Liver (tissue), 9 donors: ENCODE measurements around the gene FRMD4A. TPM values are rescaled to one million over a fixed set of nuclear protein-coding genes. Genes with fewer than 3 reads are reported as not detected.

Source experiments
- DNase-seq: peaks from one replicate; pipeline ENCODE4 v3.0.0-alpha.2; 2017; ENCODE audit warnings: low spot score
- H3K27ac ChIP-seq, 2 donors: one replicate each; pipeline ENCODE4 v1.7.0; 2013; ENCODE audit warnings: inconsistent platforms in 2 of 2, low read length in 2 of 2, control low read depth in 1 of 2, low read depth in 1 of 2, mild to moderate bottlenecking in 1 of 2
- H3K27me3 ChIP-seq, 4 donors: one replicate each; pipeline versions ENCODE4 v1.6.1 to v1.7.0; 2013; ENCODE audit warnings: low read length in 3 of 4, inconsistent platforms in 1 of 4, mild to moderate bottlenecking in 1 of 4, moderate library complexity in 1 of 4; ENCODE audit not compliant: control insufficient read depth in 4 of 4, insufficient read depth in 4 of 4
- H3K36me3 ChIP-seq, 4 donors: one replicate each; pipeline versions ENCODE4 v1.6.1 to v1.7.0; 2013; ENCODE audit warnings: low read length in 3 of 4, mild to moderate bottlenecking in 3 of 4, low read depth in 1 of 4, moderate library complexity in 1 of 4; ENCODE audit not compliant: control insufficient read depth in 4 of 4, insufficient read depth in 3 of 4
- H3K4me1 ChIP-seq, 4 donors: one replicate each; pipeline versions ENCODE4 v1.6.1 to v1.7.0; 2013; ENCODE audit warnings: low read length in 3 of 4, mild to moderate bottlenecking in 3 of 4, moderate library complexity in 1 of 4; ENCODE audit not compliant: control insufficient read depth in 4 of 4, insufficient read depth in 4 of 4
- H3K4me3 ChIP-seq, 3 donors: one replicate each; pipeline versions ENCODE4 v1.6.1 to v1.7.0; 2013; ENCODE audit warnings: low read length in 3 of 3, control low read depth in 1 of 3, low read depth in 1 of 3, mild to moderate bottlenecking in 1 of 3
- H3K9ac ChIP-seq, 2 donors: one replicate each; pipeline ENCODE4 v1.7.0; 2013; ENCODE audit warnings: low read length in 2 of 2, mild to moderate bottlenecking in 2 of 2, moderate library complexity in 2 of 2, control low read depth in 1 of 2, low read depth in 1 of 2
- H3K9me3 ChIP-seq, 4 donors: one replicate each; pipeline versions ENCODE4 v1.6.1 to v1.7.0; 2013; ENCODE audit warnings: low read length in 3 of 4; ENCODE audit not compliant: control insufficient read depth in 4 of 4
- EGR1 ChIP-seq, 2 donors: IDR thresholded peaks; 2 replicates each; pipeline ENCODE4 v1.6.1; 2016 to 2018; ENCODE audit warnings: antibody characterized with exemption in 2 of 2, low read depth in 2 of 2
- FOXA1 ChIP-seq: IDR thresholded peaks from 2 replicates; pipeline ENCODE4 v1.6.1; 2016; ENCODE audit warnings: antibody characterized with exemption
- FOXA2 ChIP-seq: IDR thresholded peaks from 2 replicates; pipeline ENCODE4 v1.6.1; 2016; ENCODE audit warnings: antibody characterized with exemption
- GABPA ChIP-seq, 2 donors: IDR thresholded peaks in 1 of 2; conservative IDR thresholded peaks in 1 of 2; 2 replicates each; pipeline ENCODE4 v1.6.1; 2016; ENCODE audit warnings: antibody characterized with exemption in 2 of 2, mild to moderate bottlenecking in 1 of 2, moderate library complexity in 1 of 2
- HNF4G ChIP-seq: IDR thresholded peaks from 2 replicates; pipeline ENCODE4 v1.6.1; 2016; ENCODE audit warnings: antibody characterized with exemption
- NR2F2 ChIP-seq: IDR thresholded peaks from 2 replicates; pipeline ENCODE4 v1.6.1; 2016; ENCODE audit warnings: antibody characterized with exemption
- RAD21 ChIP-seq, 2 donors: IDR thresholded peaks; 2 replicates each; pipeline ENCODE4 v1.6.1; 2016; ENCODE audit warnings: antibody characterized with exemption in 2 of 2, mild to moderate bottlenecking in 2 of 2
- RXRA ChIP-seq, 2 donors: IDR thresholded peaks; 2 replicates each; pipeline ENCODE4 v1.6.1; 2017 to 2018; ENCODE audit warnings: antibody characterized with exemption in 2 of 2, mild to moderate bottlenecking in 1 of 2
- YY1 ChIP-seq: IDR thresholded peaks from 2 replicates; pipeline ENCODE4 v1.6.1; 2016; ENCODE audit warnings: antibody characterized with exemption, mild to moderate bottlenecking
- WGBS: extraction: QIAGEN DNeasy Blood & Tissue Kit; methylation state at CpG from one replicate; pipeline ENCODE4 v1.1.7; 2013; 5-methylcytosine and 5-hydroxymethylcytosine counted together
- polyA plus RNA-seq, 2 donors: library from polyadenylated mRNA; stranded (reverse) in 1 of 2; unstranded in 1 of 2; fragments of 200-250 nt in 1 of 2; fragments of >200 nt in 1 of 2; fragmentation: Nextera tagmentation in 1 of 2; extraction: Ambion mirVana in 1 of 2; gene quantifications; one replicate each; pipeline versions ENCODE4 v1.2.1 to v1.2.3, GENCODE V29; 2013 to 2015
- total RNA-seq, 2 donors: library from RNA; depleted of rRNA; stranded (reverse); fragments of >200 nt; gene quantifications; one replicate each; pipeline ENCODE4 v1.2.3, GENCODE V29; 2014
- TF ChIP-seq, protein P1 (sequence below): fragments of 150-350 bp; IDR thresholded peaks from 2 replicates; pipeline ENCODE4 v1.5.1; 2017; ENCODE audit warnings: improper control_type of control experiment, low read depth, low read length; ENCODE audit not compliant: missing input control
- TF ChIP-seq, protein P2 (sequence below): IDR thresholded peaks from 2 replicates; pipeline ENCODE4 v1.6.1; 2016; ENCODE audit warnings: antibody characterized with exemption
- TF ChIP-seq, protein P3 (sequence below): IDR thresholded peaks from 2 replicates; pipeline ENCODE4 v1.6.1; 2016; ENCODE audit warnings: antibody characterized with exemption
- TF ChIP-seq, protein P4 (sequence below): IDR thresholded peaks from 2 replicates; pipeline ENCODE4 v1.6.1; 2016; ENCODE audit warnings: antibody characterized with exemption, mild to moderate bottlenecking
- TF ChIP-seq, protein P5 (sequence below): IDR thresholded peaks from 2 replicates; pipeline ENCODE4 v1.6.1; 2016; ENCODE audit warnings: antibody characterized with exemption
- donor health status: healthy.
- donor health status: healthy.
- donor health status: healthy.
- donor health status: healthy.
- donor health status: healthy.

The FRMD4A gene
- total and polyA plus RNA-seq, 4 donors = 8.2 to 34.3 (median 13.1) TPM

DNA sequence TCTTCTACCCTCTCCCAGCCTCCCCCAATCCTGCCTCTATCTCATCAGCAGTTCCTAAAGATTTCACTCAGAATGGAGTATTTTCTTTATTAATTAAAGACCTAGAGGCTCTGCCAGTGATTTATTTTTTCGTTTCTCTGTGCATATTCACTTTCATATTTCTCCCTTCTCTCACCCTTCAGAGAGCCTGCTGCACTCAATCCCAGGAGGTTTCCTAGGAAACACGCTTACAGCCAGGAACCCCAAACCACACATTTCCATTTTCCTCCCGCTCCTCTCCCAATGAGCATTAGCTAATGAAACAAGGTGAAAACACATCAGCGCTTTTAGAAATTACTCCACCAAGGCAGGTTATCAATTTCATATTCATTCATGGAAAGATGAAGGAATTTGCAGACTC, 180.2 kb downstream of the FRMD4A start:
- TF ChIP-seq RAD21 (IDR thresholded peaks at IDR 0.05) (no peak), EGR1 (IDR thresholded peaks at IDR 0.05; ENCODE audit: low read depth in 2 of 2) (no peak), YY1 (no peak), GABPA (IDR thresholded peaks at IDR 0.05 in 1 of 2, conservative IDR thresholded peaks at IDR 0.05 in 1 of 2) (no peak), RXRA (IDR thresholded peaks at IDR 0.05) (no peak), HNF4G (no peak), FOXA2 (no peak), FOXA1 (no peak), NR2F2 (no peak)
- TF ChIP-seq, protein P1, sequence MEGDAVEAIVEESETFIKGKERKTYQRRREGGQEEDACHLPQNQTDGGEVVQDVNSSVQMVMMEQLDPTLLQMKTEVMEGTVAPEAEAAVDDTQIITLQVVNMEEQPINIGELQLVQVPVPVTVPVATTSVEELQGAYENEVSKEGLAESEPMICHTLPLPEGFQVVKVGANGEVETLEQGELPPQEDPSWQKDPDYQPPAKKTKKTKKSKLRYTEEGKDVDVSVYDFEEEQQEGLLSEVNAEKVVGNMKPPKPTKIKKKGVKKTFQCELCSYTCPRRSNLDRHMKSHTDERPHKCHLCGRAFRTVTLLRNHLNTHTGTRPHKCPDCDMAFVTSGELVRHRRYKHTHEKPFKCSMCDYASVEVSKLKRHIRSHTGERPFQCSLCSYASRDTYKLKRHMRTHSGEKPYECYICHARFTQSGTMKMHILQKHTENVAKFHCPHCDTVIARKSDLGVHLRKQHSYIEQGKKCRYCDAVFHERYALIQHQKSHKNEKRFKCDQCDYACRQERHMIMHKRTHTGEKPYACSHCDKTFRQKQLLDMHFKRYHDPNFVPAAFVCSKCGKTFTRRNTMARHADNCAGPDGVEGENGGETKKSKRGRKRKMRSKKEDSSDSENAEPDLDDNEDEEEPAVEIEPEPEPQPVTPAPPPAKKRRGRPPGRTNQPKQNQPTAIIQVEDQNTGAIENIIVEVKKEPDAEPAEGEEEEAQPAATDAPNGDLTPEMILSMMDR = no peak
- TF ChIP-seq, protein P2, sequence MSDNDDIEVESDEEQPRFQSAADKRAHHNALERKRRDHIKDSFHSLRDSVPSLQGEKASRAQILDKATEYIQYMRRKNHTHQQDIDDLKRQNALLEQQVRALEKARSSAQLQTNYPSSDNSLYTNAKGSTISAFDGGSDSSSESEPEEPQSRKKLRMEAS = no peak
- TF ChIP-seq, protein P3, sequence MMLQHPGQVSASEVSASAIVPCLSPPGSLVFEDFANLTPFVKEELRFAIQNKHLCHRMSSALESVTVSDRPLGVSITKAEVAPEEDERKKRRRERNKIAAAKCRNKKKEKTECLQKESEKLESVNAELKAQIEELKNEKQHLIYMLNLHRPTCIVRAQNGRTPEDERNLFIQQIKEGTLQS = no peak
- TF ChIP-seq, protein P4, sequence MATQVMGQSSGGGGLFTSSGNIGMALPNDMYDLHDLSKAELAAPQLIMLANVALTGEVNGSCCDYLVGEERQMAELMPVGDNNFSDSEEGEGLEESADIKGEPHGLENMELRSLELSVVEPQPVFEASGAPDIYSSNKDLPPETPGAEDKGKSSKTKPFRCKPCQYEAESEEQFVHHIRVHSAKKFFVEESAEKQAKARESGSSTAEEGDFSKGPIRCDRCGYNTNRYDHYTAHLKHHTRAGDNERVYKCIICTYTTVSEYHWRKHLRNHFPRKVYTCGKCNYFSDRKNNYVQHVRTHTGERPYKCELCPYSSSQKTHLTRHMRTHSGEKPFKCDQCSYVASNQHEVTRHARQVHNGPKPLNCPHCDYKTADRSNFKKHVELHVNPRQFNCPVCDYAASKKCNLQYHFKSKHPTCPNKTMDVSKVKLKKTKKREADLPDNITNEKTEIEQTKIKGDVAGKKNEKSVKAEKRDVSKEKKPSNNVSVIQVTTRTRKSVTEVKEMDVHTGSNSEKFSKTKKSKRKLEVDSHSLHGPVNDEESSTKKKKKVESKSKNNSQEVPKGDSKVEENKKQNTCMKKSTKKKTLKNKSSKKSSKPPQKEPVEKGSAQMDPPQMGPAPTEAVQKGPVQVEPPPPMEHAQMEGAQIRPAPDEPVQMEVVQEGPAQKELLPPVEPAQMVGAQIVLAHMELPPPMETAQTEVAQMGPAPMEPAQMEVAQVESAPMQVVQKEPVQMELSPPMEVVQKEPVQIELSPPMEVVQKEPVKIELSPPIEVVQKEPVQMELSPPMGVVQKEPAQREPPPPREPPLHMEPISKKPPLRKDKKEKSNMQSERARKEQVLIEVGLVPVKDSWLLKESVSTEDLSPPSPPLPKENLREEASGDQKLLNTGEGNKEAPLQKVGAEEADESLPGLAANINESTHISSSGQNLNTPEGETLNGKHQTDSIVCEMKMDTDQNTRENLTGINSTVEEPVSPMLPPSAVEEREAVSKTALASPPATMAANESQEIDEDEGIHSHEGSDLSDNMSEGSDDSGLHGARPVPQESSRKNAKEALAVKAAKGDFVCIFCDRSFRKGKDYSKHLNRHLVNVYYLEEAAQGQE = no peak
- TF ChIP-seq, protein P5, sequence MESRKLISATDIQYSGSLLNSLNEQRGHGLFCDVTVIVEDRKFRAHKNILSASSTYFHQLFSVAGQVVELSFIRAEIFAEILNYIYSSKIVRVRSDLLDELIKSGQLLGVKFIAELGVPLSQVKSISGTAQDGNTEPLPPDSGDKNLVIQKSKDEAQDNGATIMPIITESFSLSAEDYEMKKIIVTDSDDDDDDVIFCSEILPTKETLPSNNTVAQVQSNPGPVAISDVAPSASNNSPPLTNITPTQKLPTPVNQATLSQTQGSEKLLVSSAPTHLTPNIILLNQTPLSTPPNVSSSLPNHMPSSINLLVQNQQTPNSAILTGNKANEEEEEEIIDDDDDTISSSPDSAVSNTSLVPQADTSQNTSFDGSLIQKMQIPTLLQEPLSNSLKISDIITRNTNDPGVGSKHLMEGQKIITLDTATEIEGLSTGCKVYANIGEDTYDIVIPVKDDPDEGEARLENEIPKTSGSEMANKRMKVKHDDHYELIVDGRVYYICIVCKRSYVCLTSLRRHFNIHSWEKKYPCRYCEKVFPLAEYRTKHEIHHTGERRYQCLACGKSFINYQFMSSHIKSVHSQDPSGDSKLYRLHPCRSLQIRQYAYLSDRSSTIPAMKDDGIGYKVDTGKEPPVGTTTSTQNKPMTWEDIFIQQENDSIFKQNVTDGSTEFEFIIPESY = no peak
- H3K4me3 ChIP-seq = no peak overlapping the region
- no peak overlapping the region for H3K9ac ChIP-seq
- peaks cover 0 to under 1% (median 0%) of the 10 kb centered on the region in 4 donors for H3K27me3 ChIP-seq
- no peaks in the 10 kb centered on the region for H3K36me3 ChIP-seq
- no peaks in the 10 kb centered on the region for H3K4me1 ChIP-seq
- no peak overlapping the region for H3K27ac ChIP-seq
- 74% methylated on average over 4 of the region's 4 CpGs for WGBS
- H3K9me3 ChIP-seq = peaks cover 0 to 4% (median 2%) of the 10 kb centered on the region in 4 donors
- DNase-seq = no peak

- H3K4me1 ChIP-seq = no peaks in the 10 kb centered on the region
- H3K27me3 ChIP-seq = peaks cover 0 to 7% (median 0%) of the 10 kb centered on the region in 4 donors
- no peak overlapping the region for H3K9ac ChIP-seq
- no peak overlapping the region for H3K27ac ChIP-seq
- 82% methylated on average over 4 of the region's 4 CpGs for WGBS
- DNase-seq = no peak
- no peak for TF ChIP-seq GABPA (IDR thresholded peaks at IDR 0.05 in 1 of 2, conservative IDR thresholded peaks at IDR 0.05 in 1 of 2)
- no peak for TF ChIP-seq YY1
- no peak overlapping the region for H3K4me3 ChIP-seq
- H3K9me3 ChIP-seq = no peaks in the 10 kb centered on the region
- H3K36me3 ChIP-seq = no peaks in the 10 kb centered on the region
Measured at GRCh38 chr10:14146501-14146900, 184.2 kb downstream of the FRMD4A start.
